ENCODE results near the gene RNF150.
"Not testable (repeated sequence)": the region's sequence is repeated elsewhere in the genome, so short reads cannot be mapped to it uniquely, and the experiment has no call there.

Gene RNF150

GRCh38 chr4:141133146-141133998, at the start of gene RNF150:
Gene RNF150 (minus strand): TSS chr4:141133469.
- DNase-seq = peak; percentile 89

- DNase-seq = no peak
Measured at GRCh38 chr4:141180991-141181761, 47.9 kb upstream of the RNF150 start.

GRCh38 chr4:141179474-141180373, 46.5 kb upstream of the RNF150 start:
- DNase-seq = no peak

GRCh38 chr4:141177171-141177570, 43.9 kb upstream of the RNF150 start:
- no peak for DNase-seq

GRCh38 chr4:141174457-141174856, 41.2 kb upstream of the RNF150 start:
- DNase-seq = no peak

- DNase-seq = no peak
Measured at GRCh38 chr4:141170671-141171070, 37.4 kb upstream of the RNF150 start.

GRCh38 chr4:141169391-141169790, 36.1 kb upstream of the RNF150 start:
- DNase-seq = no peak

- DNase-seq = not testable (repeated sequence)
Measured at GRCh38 chr4:141165001-141165400, 31.7 kb upstream of the RNF150 start.

- no peak for DNase-seq
Measured at GRCh38 chr4:141159027-141159426, 25.8 kb upstream of the RNF150 start.

GRCh38 chr4:141158219-141158618, 24.9 kb upstream of the RNF150 start:
- DNase-seq = no peak

- DNase-seq = peak; percentile 76
Measured at GRCh38 chr4:141155586-141155985, 22.3 kb upstream of the RNF150 start.

- DNase-seq = no peak
Measured at GRCh38 chr4:141154725-141155124, 21.5 kb upstream of the RNF150 start.

GRCh38 chr4:141153751-141154510, 20.7 kb upstream of the RNF150 start:
- no peak for DNase-seq

- no peak for DNase-seq
Measured at GRCh38 chr4:141144207-141144606, 10.9 kb upstream of the RNF150 start.

GRCh38 chr4:141142423-141142822, 9.2 kb upstream of the RNF150 start:
- no peak for DNase-seq

- no peak for DNase-seq
Measured at GRCh38 chr4:141140391-141141200, 7.3 kb upstream of the RNF150 start.

- DNase-seq = no peak
Measured at GRCh38 chr4:141133999-141134995, 1.0 kb upstream of the RNF150 start.

- DNase-seq = peak; percentile 67
Measured at GRCh38 chr4:141132709-141133145, 542 bp downstream of the RNF150 start.

- DNase-seq = no peak
Measured at GRCh38 chr4:141132072-141132708, 1.1 kb downstream of the RNF150 start.

- no peak for DNase-seq
Measured at GRCh38 chr4:141131723-141132071, 1.6 kb downstream of the RNF150 start.

Measured in islet precursor cell (in vitro differentiated cells).